Dendritic cell treated with granulocyte-macrophage colony-stimulating factor and Interleukin-4, amounts not matched to agents 40 ng/mL and 50 ng/mL, for 4 days (primary cell): ENCODE data around the gene UBR1.
"Not testable (repeated sequence)": the region's sequence is repeated elsewhere in the genome, so short reads cannot be mapped to it uniquely, and the experiment has no call there.

Experiments
- H3K27ac Mint-ChIP-seq: one replicate; pipeline ENCODE4 v1.8.0; 2022; ENCODE audit warnings: mild to moderate bottlenecking, mixed read lengths
- H3K27me3 Mint-ChIP-seq: one replicate; pipeline ENCODE4 v1.8.0; 2022; ENCODE audit warnings: mild to moderate bottlenecking, mixed read lengths
- H3K36me3 Mint-ChIP-seq: one replicate; pipeline ENCODE4 v1.8.0; 2022; ENCODE audit warnings: low read depth, mixed read lengths
- H3K4me1 Mint-ChIP-seq: one replicate; pipeline ENCODE4 v1.8.0; 2022; ENCODE audit warnings: low read depth, mixed read lengths
- H3K4me3 Mint-ChIP-seq: one replicate; pipeline ENCODE4 v1.8.0; 2022; ENCODE audit warnings: mild to moderate bottlenecking, moderate library complexity, mixed read lengths
- H3K9me3 Mint-ChIP-seq: one replicate; pipeline ENCODE4 v1.8.0; 2022; ENCODE audit warnings: mixed read lengths
- intact Hi-C: fragments of 100-400 bp; cut with micrococcal nuclease; formaldehyde crosslinking; loops from one replicate; pipeline ENCODE4 v1.15.0; 2022

UBR1 gene

GRCh38 chr15:42919308-42919707 is 186.5 kb downstream of the UBR1 start:
- Mint-ChIP-seq H3K27me3 (peaks cover 4% of the 10 kb centered on the region), H3K4me3 (peak overlapping the region; percentile 95), H3K36me3 (peaks cover 14% of the 10 kb centered on the region), H3K27ac (peak overlapping the region; percentile 88), H3K4me1 (peaks cover 42% of the 10 kb centered on the region), H3K9me3 (no peaks in the 10 kb centered on the region)
- intact Hi-C loops: no loop called here

GRCh38 chr15:42918047-42918446 is 187.8 kb downstream of the UBR1 start:
- Mint-ChIP-seq H3K9me3 (no peaks in the 10 kb centered on the region), H3K4me1 (peaks cover 44% of the 10 kb centered on the region), H3K36me3 (peaks cover 14% of the 10 kb centered on the region), H3K27me3 (peaks cover 4% of the 10 kb centered on the region), H3K4me3 (no peak overlapping the region), H3K27ac (no peak overlapping the region)
- intact Hi-C loops: no loop called here

GRCh38 chr15:42915654-42916315 is 190.1 kb downstream of the UBR1 start:
- H3K27me3 Mint-ChIP-seq: no peaks in the 10 kb centered on the region
- peaks cover 48% of the 10 kb centered on the region for H3K4me1 Mint-ChIP-seq
- peak overlapping the region; percentile 80 for H3K27ac Mint-ChIP-seq
- peak overlapping the region; percentile 58 for H3K4me3 Mint-ChIP-seq
- H3K36me3 Mint-ChIP-seq: peaks cover 12% of the 10 kb centered on the region
- intact Hi-C loops: no loop called here
- H3K9me3 Mint-ChIP-seq: no peaks in the 10 kb centered on the region

- Mint-ChIP-seq H3K36me3 (peaks cover 3% of the 10 kb centered on the region), H3K9me3 (no peaks in the 10 kb centered on the region)
- intact Hi-C loops: no loop called here
Observed at GRCh38 chr15:42914728-42915497, 190.9 kb downstream of the UBR1 start.

GRCh38 chr15:42911058-42911592 is 194.7 kb downstream of the UBR1 start:
- Mint-ChIP-seq H3K36me3 (peaks cover 5% of the 10 kb centered on the region), H3K4me1 (peaks cover 34% of the 10 kb centered on the region), H3K9me3 (no peaks in the 10 kb centered on the region), H3K27ac (no peak overlapping the region), H3K27me3 (no peaks in the 10 kb centered on the region), H3K4me3 (no peak overlapping the region)
- intact Hi-C loops: no loop called here

More at GRCh38 chr15:42914728-42915497, 190.9 kb downstream of the UBR1 start:
- Mint-ChIP-seq H3K27me3 (no peaks in the 10 kb centered on the region), H3K4me1 (peaks cover 48% of the 10 kb centered on the region), H3K4me3 (peak overlapping the region; percentile 17), H3K27ac (peak overlapping the region; percentile 64)

- Mint-ChIP-seq H3K9me3 (no peaks in the 10 kb centered on the region), H3K36me3 (peaks cover 5% of the 10 kb centered on the region), H3K27ac (no peak overlapping the region), H3K4me1 (peaks cover 19% of the 10 kb centered on the region), H3K27me3 (no peaks in the 10 kb centered on the region), H3K4me3 (no peak overlapping the region)
- intact Hi-C loops: no loop called here
Observed at GRCh38 chr15:42908538-42908937, 197.3 kb downstream of the UBR1 start.

GRCh38 chr15:42903388-42904324 is 202.2 kb downstream of the UBR1 start:
- Mint-ChIP-seq H3K9me3 (no peaks in the 10 kb centered on the region), H3K4me3 (no peak overlapping the region), H3K27ac (no peak overlapping the region), H3K36me3 (peaks cover 5% of the 10 kb centered on the region), H3K4me1 (peaks cover 5% of the 10 kb centered on the region), H3K27me3 (no peaks in the 10 kb centered on the region)
- intact Hi-C loops: no loop called here

- H3K9me3 Mint-ChIP-seq: peaks cover 13% of the 10 kb centered on the region
- intact Hi-C loops, H3K27me3 Mint-ChIP-seq, H3K27ac Mint-ChIP-seq, H3K4me1 Mint-ChIP-seq, H3K4me3 Mint-ChIP-seq: not testable (repeated sequence)
- peaks cover 13% of the 10 kb centered on the region for H3K36me3 Mint-ChIP-seq
Observed at GRCh38 chr15:42893911-42894310, 211.9 kb downstream of the UBR1 start.
